Measurements from ENCODE around the gene POTEB2.
"Not testable (repeated sequence)": the region's sequence is repeated elsewhere in the genome, so short reads cannot be mapped to it uniquely, and the experiment has no call there.

The POTEB2 gene

DNA sequence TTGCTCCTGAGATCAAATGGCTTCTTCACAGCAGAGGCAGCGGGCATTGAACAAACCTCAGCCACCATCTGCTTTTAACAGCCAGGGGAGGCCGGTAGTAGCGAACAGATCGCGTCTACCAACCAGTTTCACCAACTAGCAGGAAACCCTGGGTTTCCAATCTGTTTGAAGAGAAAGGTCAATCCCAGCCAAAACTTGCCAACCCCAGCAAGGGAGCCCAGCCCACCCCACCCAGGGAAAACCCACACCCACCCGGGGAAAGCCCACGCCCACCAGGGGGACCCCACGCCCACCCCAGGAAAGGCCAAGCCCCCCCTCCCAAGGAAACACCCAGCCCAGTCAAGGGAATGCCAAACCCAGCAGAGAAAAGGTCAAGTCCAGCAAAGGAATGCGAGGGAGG is at the start of gene POTEB2:
Gene POTEB2 (minus strand): TSS at position 101 of the 400 bp plus-strand sequence. CDS start 33 bp downstream, at position 68.
- DNase-seq (ENCODE audit: extremely low spot score, insufficient read length, low read depth); FAIRE-seq: not testable (repeated sequence)

GRCh38 chr15:20879916-20880315 is 13.8 kb upstream of the POTEB2 start:
- DNase-seq (ENCODE audit: extremely low spot score, insufficient read length, low read depth); FAIRE-seq: not testable (repeated sequence)

DNA sequence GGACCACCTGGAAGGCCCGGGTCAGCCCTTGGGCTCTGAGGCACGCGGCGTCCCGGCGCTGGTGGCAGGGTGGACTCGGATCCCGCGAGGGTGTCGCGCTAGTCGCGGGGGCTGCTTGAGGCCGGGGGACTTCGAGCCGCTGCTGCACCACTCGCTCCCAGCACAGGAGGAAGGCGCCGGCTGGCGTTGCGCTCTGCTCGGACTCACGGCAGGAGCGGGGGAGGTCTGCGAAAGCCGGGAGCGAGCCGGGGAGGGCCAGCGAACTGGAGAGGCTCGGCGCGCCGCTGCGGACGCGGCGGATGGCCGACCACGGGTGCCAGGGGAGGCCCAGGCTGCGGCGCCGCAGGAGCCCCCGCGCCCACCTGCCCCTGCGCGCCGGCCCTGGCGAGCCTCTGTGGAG is 12.3 kb upstream of the POTEB2 start:
- FAIRE-seq; DNase-seq (ENCODE audit: extremely low spot score, insufficient read length, low read depth): not testable (repeated sequence)

- not testable (repeated sequence) for DNase-seq (ENCODE audit: extremely low spot score, insufficient read length, low read depth); FAIRE-seq
These were observed 11.7 kb upstream of the POTEB2 start for GRCh38 chr15:20877819-20878218.

Data from GM18507 (cell line).